Ectodermal cell (in vitro differentiated cells): ENCODE results near the gene PRKCZ.
A peak's percentile ranks its signal among the peaks of the same experiment; 100 is the strongest.

Source experiments
- H3K27ac ChIP-seq: 2 replicates; pipeline ENCODE4 v1.7.0; 2013; ENCODE audit warnings: mild to moderate bottlenecking, low read depth, low read length; ENCODE audit not compliant: insufficient read depth, poor library complexity, severe bottlenecking
- H3K27me3 ChIP-seq: 2 replicates; pipeline ENCODE4 v1.7.0; 2013; ENCODE audit warnings: mild to moderate bottlenecking, low read length; ENCODE audit not compliant: insufficient read depth, control insufficient read depth, poor library complexity, severe bottlenecking
- H3K36me3 ChIP-seq: one replicate; pipeline ENCODE4 v1.7.0; 2013; ENCODE audit warnings: low read length; ENCODE audit not compliant: control insufficient read depth, insufficient read depth
- H3K4me1 ChIP-seq: one replicate; pipeline ENCODE4 v1.7.0; 2013; ENCODE audit warnings: low read length; ENCODE audit not compliant: control insufficient read depth, insufficient read depth
- H3K4me3 ChIP-seq: 2 replicates; pipeline ENCODE4 v1.7.0; 2013; ENCODE audit warnings: low read depth, low read length, control low read depth; ENCODE audit not compliant: insufficient read depth
- H3K9me3 ChIP-seq: 2 replicates; pipeline ENCODE4 v1.7.0; 2013; ENCODE audit warnings: mild to moderate bottlenecking, low read length, moderate library complexity; ENCODE audit not compliant: control insufficient read depth
- whole genome bisulfite sequencing, 2 experiments: methylation state at CpG; one replicate each; pipeline ENCODE4 v1.1.7; 2013; ENCODE audit warnings: missing lambda C conversion rate in 2 of 2; 5-methylcytosine and 5-hydroxymethylcytosine counted together

The PRKCZ gene

GRCh38 chr1:2128189-2128901, 78.1 kb downstream of the PRKCZ start:
- WGBS, 2 experiments: 92% methylated on average over 29 of the region's 29 CpGs
- Histone ChIP-seq H3K9me3 (no peaks in the 10 kb centered on the region), H3K4me3 (no peak overlapping the region), H3K36me3 (no peaks in the 10 kb centered on the region), H3K4me1 (peaks cover 15% of the 10 kb centered on the region), H3K27me3 (no peaks in the 10 kb centered on the region), H3K27ac (no peak overlapping the region)

GRCh38 chr1:2129256-2129943, 79.2 kb downstream of the PRKCZ start:
- no peaks in the 10 kb centered on the region for H3K36me3 ChIP-seq
- peaks cover 23% of the 10 kb centered on the region for H3K4me1 ChIP-seq
- H3K27me3 ChIP-seq: no peaks in the 10 kb centered on the region
- H3K4me3 ChIP-seq: no peak overlapping the region
- H3K27ac ChIP-seq: no peak overlapping the region
- 94 to 95% methylated on average over 15 of the region's 15 CpGs for WGBS, 2 experiments
- H3K9me3 ChIP-seq: no peaks in the 10 kb centered on the region

GRCh38 chr1:2130156-2130555, 79.9 kb downstream of the PRKCZ start:
- Histone ChIP-seq H3K9me3 (no peaks in the 10 kb centered on the region), H3K36me3 (no peaks in the 10 kb centered on the region), H3K4me3 (no peak overlapping the region), H3K4me1 (peaks cover 30% of the 10 kb centered on the region), H3K27me3 (no peaks in the 10 kb centered on the region), H3K27ac (no peak overlapping the region)
- WGBS, 2 experiments: 96 to 97% methylated on average over 10 of the region's 10 CpGs

- WGBS, 2 experiments: 90 to 92% methylated on average over 15 of the region's 15 CpGs
These were observed 80.7 kb downstream of the PRKCZ start for GRCh38 chr1:2130871-2131289.

GRCh38 chr1:2132222-2133038, 82.2 kb downstream of the PRKCZ start:
- peak overlapping the region; percentile 87 for H3K27ac ChIP-seq
- H3K36me3 ChIP-seq: no peaks in the 10 kb centered on the region
- H3K4me3 ChIP-seq: peak overlapping the region; percentile 35
- WGBS, 2 experiments: 51% methylated on average over 40 of the region's 40 CpGs
- no peaks in the 10 kb centered on the region for H3K27me3 ChIP-seq
- no peaks in the 10 kb centered on the region for H3K9me3 ChIP-seq
- H3K4me1 ChIP-seq: peaks cover 46% of the 10 kb centered on the region

More at GRCh38 chr1:2130871-2131289, 80.7 kb downstream of the PRKCZ start:
- Histone ChIP-seq H3K9me3 (no peaks in the 10 kb centered on the region), H3K27ac (no peak overlapping the region), H3K27me3 (no peaks in the 10 kb centered on the region), H3K4me3 (no peak overlapping the region), H3K4me1 (peaks cover 36% of the 10 kb centered on the region), H3K36me3 (no peaks in the 10 kb centered on the region)

GRCh38 chr1:2133039-2133878, 83.0 kb downstream of the PRKCZ start:
- H3K36me3 ChIP-seq: no peaks in the 10 kb centered on the region
- no peaks in the 10 kb centered on the region for H3K27me3 ChIP-seq
- no peaks in the 10 kb centered on the region for H3K9me3 ChIP-seq
- peaks cover 41% of the 10 kb centered on the region for H3K4me1 ChIP-seq
- H3K4me3 ChIP-seq: peak overlapping the region; percentile 35
- peak overlapping the region; percentile 87 for H3K27ac ChIP-seq
- 5% methylated on average over 62 to 63 of the region's 63 CpGs for WGBS, 2 experiments

GRCh38 chr1:2133879-2134215, 83.6 kb downstream of the PRKCZ start:
- Histone ChIP-seq H3K9me3 (no peaks in the 10 kb centered on the region), H3K4me1 (peaks cover 41% of the 10 kb centered on the region), H3K36me3 (no peaks in the 10 kb centered on the region), H3K4me3 (peak overlapping the region; percentile 35), H3K27ac (peak overlapping the region; percentile 74), H3K27me3 (no peaks in the 10 kb centered on the region)
- WGBS, 2 experiments: 80% methylated on average over 17 of the region's 17 CpGs

- Histone ChIP-seq H3K9me3 (no peaks in the 10 kb centered on the region), H3K27ac (peak overlapping the region; percentile 36), H3K4me1 (peaks cover 41% of the 10 kb centered on the region), H3K36me3 (no peaks in the 10 kb centered on the region), H3K27me3 (no peaks in the 10 kb centered on the region), H3K4me3 (no peak overlapping the region)
- WGBS, 2 experiments: 96 to 97% methylated on average over 9 of the region's 9 CpGs
These were observed 84.0 kb downstream of the PRKCZ start for GRCh38 chr1:2134266-2134620.

GRCh38 chr1:2134621-2135307, 84.6 kb downstream of the PRKCZ start:
- Histone ChIP-seq H3K27ac (peak overlapping the region; percentile 71), H3K27me3 (no peaks in the 10 kb centered on the region), H3K4me3 (no peak overlapping the region), H3K36me3 (no peaks in the 10 kb centered on the region), H3K9me3 (no peaks in the 10 kb centered on the region), H3K4me1 (peaks cover 41% of the 10 kb centered on the region)
- 92 to 94% methylated on average over 40 of the region's 40 CpGs for WGBS, 2 experiments
